ENCODE data around the gene ASAP3.
"Not testable (repeated sequence)": the region's sequence is repeated elsewhere in the genome, so short reads cannot be mapped to it uniquely, and the experiment has no call there.

Gene ASAP3

DNA sequence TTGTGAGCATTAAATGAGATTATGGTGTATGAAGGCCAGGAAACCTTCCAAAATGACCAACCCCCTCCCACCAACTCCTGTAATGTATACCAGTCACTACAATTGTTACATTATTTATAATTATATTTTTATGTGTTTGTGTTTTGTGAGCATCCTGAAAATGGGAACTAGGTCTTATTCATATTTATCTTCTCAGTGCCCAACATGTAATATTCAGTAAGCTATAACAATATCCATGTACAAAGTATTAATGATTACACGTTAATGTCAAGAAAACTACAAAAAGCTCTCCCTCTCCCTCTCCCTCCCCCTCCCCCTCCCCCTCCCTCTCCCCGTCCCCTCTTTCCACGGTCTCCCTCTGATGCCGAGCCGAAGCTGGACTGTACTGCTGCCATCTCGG lies 19.0 kb upstream of the ASAP3 start:
- no peak for DNase-seq (ENCODE audit: low read depth, low spot score)
- TF ChIP-seq CTCF (IDR thresholded peaks at IDR 0.05; ENCODE audit: insufficient read depth, low read length, missing control alignments): no peak
- no peak overlapping the region for H3K4me3 ChIP-seq (ENCODE audit: low read depth, low read length)
- CTCF ChIA-PET: interaction anchor here (11.1 to 11.5 kb wide), 2 partner anchors 21 to 37 kb away, joined by 161 to 313 read pairs; no protein-coding TSS in a partner anchor
- POLR2A ChIA-PET: no interaction called here

DNA sequence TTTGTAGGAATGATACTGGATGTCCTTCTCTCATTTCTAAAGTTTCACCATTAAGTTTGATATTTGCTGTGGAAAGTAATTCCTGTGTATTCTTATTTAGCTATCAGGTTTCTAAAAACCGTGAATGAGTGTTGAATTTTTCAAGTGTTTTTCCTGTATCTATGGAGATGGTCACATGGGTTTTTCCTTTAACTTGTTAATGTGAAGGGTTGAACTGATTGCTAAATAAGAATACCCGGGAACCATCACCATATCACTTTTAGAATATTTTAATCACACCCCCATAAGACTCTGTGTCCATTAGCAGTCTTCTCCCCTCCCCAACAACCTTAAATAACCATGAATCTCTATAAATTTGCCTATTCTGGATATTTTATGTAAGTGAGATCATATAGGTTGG lies 16.5 kb upstream of the ASAP3 start:
- H3K4me3 ChIP-seq (ENCODE audit: low read depth, low read length): no peak overlapping the region
- no peak for TF ChIP-seq CTCF (IDR thresholded peaks at IDR 0.05; ENCODE audit: insufficient read depth, low read length, missing control alignments)
- DNase-seq (ENCODE audit: low read depth, low spot score): no peak
- ChIA-PET POLR2A (no interaction called here), CTCF (interaction anchor here (7.0 to 11.5 kb wide), 5 partner anchors 14 to 164 kb away, joined by 58 to 313 read pairs (median 125); no protein-coding TSS in a partner anchor)

DNA sequence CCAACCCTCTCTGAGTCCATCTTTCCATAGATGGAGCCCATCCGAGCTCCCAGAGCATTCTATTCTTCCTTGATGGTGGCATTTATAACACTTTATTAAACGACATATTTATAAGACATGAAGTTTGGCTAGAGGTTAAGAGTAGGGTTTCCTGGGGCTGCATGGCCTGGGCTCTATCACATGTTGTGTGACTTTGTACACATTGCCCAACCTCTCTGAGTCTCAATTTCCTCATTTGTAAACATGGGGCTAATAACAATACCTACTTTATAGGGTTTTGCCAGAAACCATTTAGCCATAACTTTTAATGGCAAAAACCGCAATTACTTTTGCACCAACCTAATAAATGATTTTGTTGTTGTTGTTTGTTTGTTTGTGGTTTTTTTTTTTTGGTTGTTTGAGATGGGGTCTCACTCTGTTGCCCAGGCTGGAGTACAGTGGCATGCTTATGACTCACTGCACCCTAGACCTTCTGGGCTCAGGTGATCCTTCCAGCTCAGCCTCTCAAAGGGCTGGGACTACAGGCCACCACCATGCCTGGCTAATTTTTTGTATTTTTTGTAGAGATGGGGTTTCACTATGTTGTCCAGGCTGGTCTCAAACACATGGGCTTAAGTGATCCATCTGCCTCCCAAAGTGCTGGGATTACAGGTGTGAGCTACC lies 13.9 kb upstream of the ASAP3 start:
- no peak for DNase-seq (ENCODE audit: low read depth, low spot score)
- no peak overlapping the region for H3K4me3 ChIP-seq (ENCODE audit: low read depth, low read length)
- ChIA-PET POLR2A (no interaction called here), CTCF (interaction anchor here (0.7 to 11.5 kb wide), 36 partner anchors 9 to 357 kb away, joined by 3 to 313 read pairs (median 5); partner anchors contain the start of genes ASAP3, E2F2, RPL11 and ZNF436)
- no peak for TF ChIP-seq CTCF (IDR thresholded peaks at IDR 0.05; ENCODE audit: insufficient read depth, low read length, missing control alignments)

GRCh38 chr1:23496490-23497181 lies 12.7 kb upstream of the ASAP3 start:
- no peak overlapping the region for H3K4me3 ChIP-seq (ENCODE audit: low read depth, low read length)
- TF ChIP-seq CTCF (IDR thresholded peaks at IDR 0.05; ENCODE audit: insufficient read depth, low read length, missing control alignments): no peak
- ChIA-PET CTCF (interaction anchor here (0.6 to 11.5 kb wide), 40 partner anchors 7 to 809 kb away, joined by 3 to 313 read pairs (median 5); partner anchors contain the start of genes ASAP3, E2F2, RPL11 and ZNF436), POLR2A (interaction anchor here (0.8 to 1.0 kb wide), 2 partner anchors 12 to 44 kb away, joined by 4 read pairs; partner anchors contain the start of gene ASAP3)
- DNase-seq (ENCODE audit: low read depth, low spot score): no peak

DNA sequence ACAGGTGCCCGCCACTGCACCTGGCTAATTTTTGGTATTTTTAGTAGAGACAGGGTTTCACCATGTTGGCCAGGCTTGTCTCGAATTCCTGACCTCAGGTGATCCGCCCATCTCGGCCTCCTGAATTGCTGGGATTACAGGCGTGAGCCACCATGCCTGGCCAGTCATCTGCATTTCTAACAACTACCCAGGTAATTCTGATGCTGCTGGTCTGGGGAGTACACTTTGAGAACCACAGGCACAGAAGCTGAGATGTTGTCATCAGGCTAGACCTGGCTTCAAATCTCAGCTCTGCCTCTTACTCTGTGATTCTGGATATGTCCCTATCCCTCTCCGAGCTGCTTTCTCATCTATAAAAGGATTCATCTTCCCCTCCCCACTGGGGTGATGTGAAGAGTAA lies 10.9 kb upstream of the ASAP3 start:
- POLR2A ChIA-PET; H3K4me3 ChIP-seq (ENCODE audit: low read depth, low read length); DNase-seq (ENCODE audit: low read depth, low spot score): not testable (repeated sequence)
- CTCF ChIA-PET: interaction anchor here (1.4 to 11.5 kb wide), 10 partner anchors 12 to 170 kb away, joined by 4 to 313 read pairs (median 92); partner anchors contain the start of genes ASAP3 and TCEA3

GRCh38 chr1:23492776-23493175 lies 8.8 kb upstream of the ASAP3 start:
- H3K4me3 ChIP-seq (ENCODE audit: low read depth, low read length); DNase-seq (ENCODE audit: low read depth, low spot score); POLR2A ChIA-PET: not testable (repeated sequence)
- CTCF ChIA-PET: interaction anchor here (1.4 to 11.5 kb wide), 5 partner anchors 31 to 172 kb away, joined by 3 to 313 read pairs (median 125); no protein-coding TSS in a partner anchor

DNA sequence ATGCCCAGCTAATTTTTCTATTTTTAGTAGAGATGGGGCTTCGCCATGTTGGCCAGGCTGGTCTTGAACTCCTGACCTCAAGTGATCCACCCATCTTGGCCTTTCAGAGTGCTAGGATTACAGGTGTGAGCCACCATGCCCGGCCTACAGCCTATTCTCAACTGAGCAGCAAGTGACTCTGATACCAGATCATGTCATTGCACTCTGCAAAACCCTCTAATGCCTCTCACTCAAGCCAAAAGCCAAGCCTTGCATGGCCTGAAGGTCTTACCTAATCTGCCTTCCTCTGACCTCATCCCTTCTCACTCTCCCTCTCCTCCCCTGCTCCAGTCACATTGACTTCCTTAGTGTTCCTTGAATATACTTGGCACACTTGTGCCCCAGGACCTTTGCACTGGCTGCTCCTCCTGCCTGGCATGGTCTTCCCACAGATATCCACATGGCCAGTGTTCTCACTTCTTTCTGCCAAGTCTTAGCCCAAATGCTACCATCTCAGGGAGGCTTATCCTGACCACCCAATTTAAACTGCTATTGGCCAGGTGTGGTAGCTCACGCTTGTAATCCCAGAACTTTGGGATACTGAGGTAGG lies 8.2 kb upstream of the ASAP3 start:
- H3K4me3 ChIP-seq (ENCODE audit: low read depth, low read length): no peak overlapping the region
- DNase-seq (ENCODE audit: low read depth, low spot score): no peak
- CTCF ChIA-PET: interaction anchor here (11.1 to 11.5 kb wide), 2 partner anchors 31 to 48 kb away, joined by 161 to 313 read pairs; no protein-coding TSS in a partner anchor
- TF ChIP-seq CTCF (IDR thresholded peaks at IDR 0.05; ENCODE audit: insufficient read depth, low read length, missing control alignments): no peak
- POLR2A ChIA-PET: no interaction called here

Data from AG04449 (cell line).